ENCODE measurements around the gene NDST1. TPM values are rescaled to one million over a fixed set of nuclear protein-coding genes. Genes with fewer than 3 reads are reported as not detected.

NDST1 gene
- total RNA-seq, 1 experiment from 2014 or later: 69.9 TPM

DNA sequence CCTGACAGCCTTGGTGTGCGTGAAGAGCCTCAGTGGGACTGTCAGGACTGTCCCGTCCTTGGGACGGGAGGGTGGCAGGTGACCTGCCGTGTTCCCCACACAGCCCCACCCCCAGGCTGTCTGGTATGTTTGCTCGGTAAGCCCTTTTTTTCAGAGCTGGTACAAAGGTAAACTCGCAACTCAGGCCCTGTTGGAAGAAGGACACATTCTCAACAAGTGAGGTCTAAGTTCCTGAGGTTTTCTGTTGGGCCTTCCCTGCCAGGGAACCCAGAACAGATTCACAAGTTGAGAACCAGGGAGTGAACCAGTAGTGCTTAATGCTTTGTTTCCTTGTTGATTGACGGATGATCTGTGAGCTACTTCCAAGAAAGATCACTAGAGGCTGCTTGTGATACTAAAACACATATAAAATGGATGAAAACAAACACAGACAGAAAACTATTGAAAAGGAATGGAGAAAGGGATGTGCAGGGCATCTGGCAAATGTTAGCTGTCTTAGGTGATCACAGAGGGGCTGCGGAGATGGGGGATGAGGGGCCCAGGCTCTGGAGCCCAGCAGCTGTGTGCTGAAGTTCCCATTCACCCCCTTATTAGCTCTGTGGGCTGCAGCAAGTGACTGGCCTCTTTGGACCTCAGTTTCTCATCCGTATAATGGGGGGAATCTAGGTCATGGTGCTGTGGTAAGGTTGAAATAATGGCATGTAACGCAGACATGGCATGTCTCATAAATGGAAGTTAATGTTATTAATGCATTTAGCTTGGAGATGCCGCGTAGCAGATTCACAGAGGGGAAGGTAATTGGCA, 2.7 kb downstream of the NDST1 start:
- H3K27me3 Mint-ChIP-seq (ENCODE audit: low read depth): no peaks in the 10 kb centered on the region
- POLR2A ChIA-PET: interaction anchor here (0.6 kb wide), 1 partner anchor 21 kb away, joined by 3 read pairs; no protein-coding TSS in a partner anchor
- no peak for DNase-seq (ENCODE audit: low spot score)
- no peaks in the 10 kb centered on the region for H3K9me3 Mint-ChIP-seq
- TF ChIP-seq TEAD1 (CRISPR knock-in tag; IDR thresholded peaks at IDR 0.05) (no peak), FOXJ3 (CRISPR knock-in tag; IDR thresholded peaks at IDR 0.05; ENCODE audit: borderline replicate concordance) (no peak), TEAD4 (CRISPR knock-in tag; IDR thresholded peaks at IDR 0.05) (no peak), ZNF263 (CRISPR knock-in tag; IDR thresholded peaks at IDR 0.05; ENCODE audit: low read depth) (no peak), IRF2 (CRISPR knock-in tag; IDR thresholded peaks at IDR 0.05; ENCODE audit: borderline replicate concordance, low read depth) (no peak), RORB (CRISPR knock-in tag; IDR thresholded peaks at IDR 0.05) (no peak)
- TF ChIP-seq, protein P1, sequence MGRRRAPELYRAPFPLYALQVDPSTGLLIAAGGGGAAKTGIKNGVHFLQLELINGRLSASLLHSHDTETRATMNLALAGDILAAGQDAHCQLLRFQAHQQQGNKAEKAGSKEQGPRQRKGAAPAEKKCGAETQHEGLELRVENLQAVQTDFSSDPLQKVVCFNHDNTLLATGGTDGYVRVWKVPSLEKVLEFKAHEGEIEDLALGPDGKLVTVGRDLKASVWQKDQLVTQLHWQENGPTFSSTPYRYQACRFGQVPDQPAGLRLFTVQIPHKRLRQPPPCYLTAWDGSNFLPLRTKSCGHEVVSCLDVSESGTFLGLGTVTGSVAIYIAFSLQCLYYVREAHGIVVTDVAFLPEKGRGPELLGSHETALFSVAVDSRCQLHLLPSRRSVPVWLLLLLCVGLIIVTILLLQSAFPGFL (CRISPR knock-in tag; IDR thresholded peaks at IDR 0.05; ENCODE audit: borderline replicate concordance): no peak
- TF ChIP-seq, protein P2, sequence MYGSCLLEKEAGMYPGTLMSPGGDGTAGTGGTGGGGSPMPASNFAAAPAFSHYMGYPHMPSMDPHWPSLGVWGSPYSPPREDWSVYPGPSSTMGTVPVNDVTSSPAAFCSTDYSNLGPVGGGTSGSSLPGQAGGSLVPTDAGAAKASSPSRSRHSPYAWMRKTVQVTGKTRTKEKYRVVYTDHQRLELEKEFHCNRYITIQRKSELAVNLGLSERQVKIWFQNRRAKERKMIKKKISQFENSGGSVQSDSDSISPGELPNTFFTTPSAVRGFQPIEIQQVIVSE (CRISPR knock-in tag; IDR thresholded peaks at IDR 0.05; ENCODE audit: borderline replicate concordance): no peak
- TF ChIP-seq, protein P3, sequence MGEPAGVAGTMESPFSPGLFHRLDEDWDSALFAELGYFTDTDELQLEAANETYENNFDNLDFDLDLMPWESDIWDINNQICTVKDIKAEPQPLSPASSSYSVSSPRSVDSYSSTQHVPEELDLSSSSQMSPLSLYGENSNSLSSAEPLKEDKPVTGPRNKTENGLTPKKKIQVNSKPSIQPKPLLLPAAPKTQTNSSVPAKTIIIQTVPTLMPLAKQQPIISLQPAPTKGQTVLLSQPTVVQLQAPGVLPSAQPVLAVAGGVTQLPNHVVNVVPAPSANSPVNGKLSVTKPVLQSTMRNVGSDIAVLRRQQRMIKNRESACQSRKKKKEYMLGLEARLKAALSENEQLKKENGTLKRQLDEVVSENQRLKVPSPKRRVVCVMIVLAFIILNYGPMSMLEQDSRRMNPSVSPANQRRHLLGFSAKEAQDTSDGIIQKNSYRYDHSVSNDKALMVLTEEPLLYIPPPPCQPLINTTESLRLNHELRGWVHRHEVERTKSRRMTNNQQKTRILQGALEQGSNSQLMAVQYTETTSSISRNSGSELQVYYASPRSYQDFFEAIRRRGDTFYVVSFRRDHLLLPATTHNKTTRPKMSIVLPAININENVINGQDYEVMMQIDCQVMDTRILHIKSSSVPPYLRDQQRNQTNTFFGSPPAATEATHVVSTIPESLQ (CRISPR knock-in tag; IDR thresholded peaks at IDR 0.05): no peak
- CTCF ChIA-PET: interaction anchor here (1.0 to 3.9 kb wide), 13 partner anchors 9 to 61 kb away, joined by 3 to 13 read pairs (median 7); no protein-coding TSS in a partner anchor
- no peak for ATAC-seq
- peak overlapping the region; percentile 92 for H3K27ac Mint-ChIP-seq
- H3K36me3 Mint-ChIP-seq: no peaks in the 10 kb centered on the region
- H3K4me1 Mint-ChIP-seq: peaks cover 58% of the 10 kb centered on the region
- no peak overlapping the region for H3K4me3 Mint-ChIP-seq

DNA sequence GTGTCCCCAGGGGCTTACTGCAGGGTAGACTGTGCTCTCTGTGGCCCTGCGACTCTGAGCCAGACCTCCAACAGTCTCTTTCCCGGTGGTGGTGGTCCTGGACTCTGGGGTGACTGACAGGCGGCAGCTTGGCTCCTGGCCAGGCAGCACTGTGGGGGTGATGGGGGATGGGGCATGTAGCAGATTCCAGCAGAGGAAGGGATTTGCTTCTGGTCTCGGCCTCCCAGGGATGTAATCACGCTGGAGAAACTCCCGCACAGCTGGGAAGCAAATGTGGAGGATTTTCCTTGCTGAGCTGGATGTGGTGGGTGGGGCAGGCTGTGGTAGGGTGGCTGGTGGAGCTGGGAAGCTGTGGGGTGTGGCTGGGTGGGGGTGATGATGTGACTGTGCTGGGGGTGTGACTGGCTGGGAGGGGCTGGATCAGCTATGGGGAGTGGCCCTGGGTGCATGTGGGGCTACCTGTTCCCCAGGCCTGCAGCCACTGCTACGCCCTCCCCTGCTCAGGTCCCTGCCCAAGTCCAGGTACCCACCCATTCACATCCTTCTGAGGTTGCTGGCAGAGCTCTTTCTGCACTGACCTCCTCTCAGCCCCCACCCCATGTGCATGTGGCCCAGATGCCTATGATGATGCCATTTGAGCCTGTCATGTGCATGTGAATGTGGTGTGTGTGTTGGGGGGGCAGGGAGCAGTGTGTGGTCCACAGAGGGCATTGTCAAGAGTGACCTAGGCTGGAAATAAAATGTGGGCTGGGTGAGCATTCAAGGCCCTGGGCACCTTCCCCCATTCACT, 3.8 kb downstream of the NDST1 start:
- H3K36me3 Mint-ChIP-seq: no peaks in the 10 kb centered on the region
- DNase-seq (ENCODE audit: low spot score) (peak; percentile 64), ATAC-seq (peak; percentile 43)
- ChIA-PET POLR2A (no interaction called here), CTCF (interaction anchor here (1.0 to 3.9 kb wide), 11 partner anchors 10 to 62 kb away, joined by 3 to 13 read pairs (median 7); no protein-coding TSS in a partner anchor)
- no peaks in the 10 kb centered on the region for H3K27me3 Mint-ChIP-seq (ENCODE audit: low read depth)
- H3K4me3 Mint-ChIP-seq: peak overlapping the region; percentile 29; the same call in 1 of the 2 replicates
- peak overlapping the region; percentile 79 for H3K27ac Mint-ChIP-seq
- H3K9me3 Mint-ChIP-seq: no peaks in the 10 kb centered on the region
- H3K4me1 Mint-ChIP-seq: peaks cover 61% of the 10 kb centered on the region
- TF ChIP-seq KAT7 (CRISPR knock-in tag; IDR thresholded peaks at IDR 0.05; ENCODE audit: borderline replicate concordance): no peak
- TF ChIP-seq ATF1 (CRISPR knock-in tag; IDR thresholded peaks at IDR 0.05): no peak
- TF ChIP-seq ZNF219 (CRISPR knock-in tag; IDR thresholded peaks at IDR 0.05; ENCODE audit: borderline replicate concordance): no peak
- no peak for TF ChIP-seq ZNF121 (CRISPR knock-in tag; IDR thresholded peaks at IDR 0.05)
- TF ChIP-seq ZNF423 (CRISPR knock-in tag; IDR thresholded peaks at IDR 0.05): peak; percentile 73
- no peak for TF ChIP-seq ZNF232 (CRISPR knock-in tag; IDR thresholded peaks at IDR 0.05)
- TF ChIP-seq, protein P4, sequence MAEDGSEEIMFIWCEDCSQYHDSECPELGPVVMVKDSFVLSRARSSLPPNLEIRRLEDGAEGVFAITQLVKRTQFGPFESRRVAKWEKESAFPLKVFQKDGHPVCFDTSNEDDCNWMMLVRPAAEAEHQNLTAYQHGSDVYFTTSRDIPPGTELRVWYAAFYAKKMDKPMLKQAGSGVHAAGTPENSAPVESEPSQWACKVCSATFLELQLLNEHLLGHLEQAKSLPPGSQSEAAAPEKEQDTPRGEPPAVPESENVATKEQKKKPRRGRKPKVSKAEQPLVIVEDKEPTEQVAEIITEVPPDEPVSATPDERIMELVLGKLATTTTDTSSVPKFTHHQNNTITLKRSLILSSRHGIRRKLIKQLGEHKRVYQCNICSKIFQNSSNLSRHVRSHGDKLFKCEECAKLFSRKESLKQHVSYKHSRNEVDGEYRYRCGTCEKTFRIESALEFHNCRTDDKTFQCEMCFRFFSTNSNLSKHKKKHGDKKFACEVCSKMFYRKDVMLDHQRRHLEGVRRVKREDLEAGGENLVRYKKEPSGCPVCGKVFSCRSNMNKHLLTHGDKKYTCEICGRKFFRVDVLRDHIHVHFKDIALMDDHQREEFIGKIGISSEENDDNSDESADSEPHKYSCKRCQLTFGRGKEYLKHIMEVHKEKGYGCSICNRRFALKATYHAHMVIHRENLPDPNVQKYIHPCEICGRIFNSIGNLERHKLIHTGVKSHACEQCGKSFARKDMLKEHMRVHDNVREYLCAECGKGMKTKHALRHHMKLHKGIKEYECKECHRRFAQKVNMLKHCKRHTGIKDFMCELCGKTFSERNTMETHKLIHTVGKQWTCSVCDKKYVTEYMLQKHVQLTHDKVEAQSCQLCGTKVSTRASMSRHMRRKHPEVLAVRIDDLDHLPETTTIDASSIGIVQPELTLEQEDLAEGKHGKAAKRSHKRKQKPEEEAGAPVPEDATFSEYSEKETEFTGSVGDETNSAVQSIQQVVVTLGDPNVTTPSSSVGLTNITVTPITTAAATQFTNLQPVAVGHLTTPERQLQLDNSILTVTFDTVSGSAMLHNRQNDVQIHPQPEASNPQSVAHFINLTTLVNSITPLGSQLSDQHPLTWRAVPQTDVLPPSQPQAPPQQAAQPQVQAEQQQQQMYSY (CRISPR knock-in tag; IDR thresholded peaks at IDR 0.05): peak; percentile 68
- no peak for TF ChIP-seq HMGA2 (CRISPR knock-in tag; IDR thresholded peaks at IDR 0.05)
- TF ChIP-seq, protein P5, sequence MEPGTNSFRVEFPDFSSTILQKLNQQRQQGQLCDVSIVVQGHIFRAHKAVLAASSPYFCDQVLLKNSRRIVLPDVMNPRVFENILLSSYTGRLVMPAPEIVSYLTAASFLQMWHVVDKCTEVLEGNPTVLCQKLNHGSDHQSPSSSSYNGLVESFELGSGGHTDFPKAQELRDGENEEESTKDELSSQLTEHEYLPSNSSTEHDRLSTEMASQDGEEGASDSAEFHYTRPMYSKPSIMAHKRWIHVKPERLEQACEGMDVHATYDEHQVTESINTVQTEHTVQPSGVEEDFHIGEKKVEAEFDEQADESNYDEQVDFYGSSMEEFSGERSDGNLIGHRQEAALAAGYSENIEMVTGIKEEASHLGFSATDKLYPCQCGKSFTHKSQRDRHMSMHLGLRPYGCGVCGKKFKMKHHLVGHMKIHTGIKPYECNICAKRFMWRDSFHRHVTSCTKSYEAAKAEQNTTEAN (CRISPR knock-in tag; IDR thresholded peaks at IDR 0.05): no peak
- TF ChIP-seq NR1H2 (CRISPR knock-in tag; IDR thresholded peaks at IDR 0.05): no peak
- no peak for TF ChIP-seq FOXJ3 (CRISPR knock-in tag; IDR thresholded peaks at IDR 0.05; ENCODE audit: borderline replicate concordance)
- TF ChIP-seq FOXP1 (CRISPR knock-in tag; IDR thresholded peaks at IDR 0.05; ENCODE audit: borderline replicate concordance): 0 out of 2 replicates have a peak, but pooled peaks have one; percentile 21
- TF ChIP-seq, protein P6, sequence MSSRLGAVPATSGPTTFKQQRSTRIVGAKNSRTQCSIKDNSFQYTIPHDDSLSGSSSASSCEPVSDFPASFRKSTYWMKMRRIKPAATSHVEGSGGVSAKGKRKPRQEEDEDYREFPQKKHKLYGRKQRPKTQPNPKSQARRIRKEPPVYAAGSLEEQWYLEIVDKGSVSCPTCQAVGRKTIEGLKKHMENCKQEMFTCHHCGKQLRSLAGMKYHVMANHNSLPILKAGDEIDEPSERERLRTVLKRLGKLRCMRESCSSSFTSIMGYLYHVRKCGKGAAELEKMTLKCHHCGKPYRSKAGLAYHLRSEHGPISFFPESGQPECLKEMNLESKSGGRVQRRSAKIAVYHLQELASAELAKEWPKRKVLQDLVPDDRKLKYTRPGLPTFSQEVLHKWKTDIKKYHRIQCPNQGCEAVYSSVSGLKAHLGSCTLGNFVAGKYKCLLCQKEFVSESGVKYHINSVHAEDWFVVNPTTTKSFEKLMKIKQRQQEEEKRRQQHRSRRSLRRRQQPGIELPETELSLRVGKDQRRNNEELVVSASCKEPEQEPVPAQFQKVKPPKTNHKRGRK (CRISPR knock-in tag; IDR thresholded peaks at IDR 0.05; ENCODE audit: borderline replicate concordance): no peak
- no peak for TF ChIP-seq OVOL2 (CRISPR knock-in tag; IDR thresholded peaks at IDR 0.05; ENCODE audit: borderline replicate concordance)
